Endodermal cell (in vitro differentiated cells): Measurements from ENCODE around the gene KDM6A. TPM values are rescaled to one million over a fixed set of nuclear protein-coding genes. Genes with fewer than 3 reads are reported as not detected.
A peak's percentile ranks its signal among the peaks of the same experiment; 100 is the strongest.
"Not testable (repeated sequence)": the region's sequence is repeated elsewhere in the genome, so short reads cannot be mapped to it uniquely, and the experiment has no call there.

ENCODE experiments used
- DNase-seq: peaks from one replicate; pipeline ENCODE4 v3.0.0-alpha.2; 2017
- H3K27ac ChIP-seq: 2 replicates; pipeline ENCODE4 v1.5.1; 2013; ENCODE audit warnings: mild to moderate bottlenecking, low read depth, low read length, moderate library complexity
- H3K27me3 ChIP-seq: 2 replicates; pipeline ENCODE4 v1.6.1; 2013; ENCODE audit warnings: mild to moderate bottlenecking, low read length, moderate library complexity; ENCODE audit not compliant: insufficient read depth, control insufficient read depth, poor library complexity, severe bottlenecking
- H3K36me3 ChIP-seq: 2 replicates; pipeline ENCODE4 v1.7.0; 2013; ENCODE audit warnings: mild to moderate bottlenecking, low read length, moderate library complexity; ENCODE audit not compliant: control insufficient read depth, insufficient read depth
- H3K4me1 ChIP-seq: one replicate; pipeline ENCODE4 v1.7.0; 2013; ENCODE audit warnings: low read length; ENCODE audit not compliant: control insufficient read depth, insufficient read depth
- H3K4me3 ChIP-seq: 2 replicates; pipeline ENCODE4 v1.5.1; 2013; ENCODE audit warnings: mild to moderate bottlenecking, low read length, moderate library complexity
- H3K9ac ChIP-seq: 2 replicates; pipeline ENCODE4 v1.6.1; 2013; ENCODE audit warnings: mild to moderate bottlenecking, low read length, moderate library complexity; ENCODE audit not compliant: poor library complexity, severe bottlenecking; ENCODE audit errors: extremely low read depth
- H3K9me3 ChIP-seq: 2 replicates; pipeline ENCODE4 v1.6.1; 2013; ENCODE audit warnings: mild to moderate bottlenecking, low read length, moderate library complexity; ENCODE audit not compliant: control insufficient read depth
- H3K27ac Mint-ChIP-seq: 2 replicates; pipeline ENCODE4 v1.8.0; 2020; ENCODE audit warnings: mixed read lengths
- H3K27me3 Mint-ChIP-seq: 2 replicates; pipeline ENCODE4 v1.8.0; 2021; ENCODE audit warnings: mild to moderate bottlenecking, mixed read lengths; ENCODE audit not compliant: insufficient read depth
- H3K36me3 Mint-ChIP-seq: 2 replicates; pipeline ENCODE4 v1.8.0; 2020; ENCODE audit warnings: low read depth, mixed read lengths
- H3K4me1 Mint-ChIP-seq: 2 replicates; pipeline ENCODE4 v1.8.0; 2020; ENCODE audit warnings: mixed read lengths
- H3K4me3 Mint-ChIP-seq: 2 replicates; pipeline ENCODE4 v1.8.0; 2020; ENCODE audit warnings: mild to moderate bottlenecking, moderate library complexity, mixed read lengths
- H3K9me3 Mint-ChIP-seq: 2 replicates; pipeline ENCODE4 v1.8.0; 2020; ENCODE audit warnings: mild to moderate bottlenecking, mixed read lengths
- WGBS, 2 experiments: methylation state at CpG; one replicate each; pipeline versions ENCODE4 v1.1.5 to v1.1.7; 2013; ENCODE audit warnings: missing lambda C conversion rate in 2 of 2, mixed read lengths in 1 of 2; ENCODE audit not compliant: insufficient coverage in 1 of 2, insufficient read length in 1 of 2; 5-methylcytosine and 5-hydroxymethylcytosine counted together
- total RNA-seq, 2 donors: library from RNA; stranded (reverse); fragmentation: NEBNext Ultra II Directional in 1 of 2; extraction: Animal tissue kit (Norgen Biotek cat#: 25700) in 1 of 2; gene quantifications; 2 replicates in 1 of 2; 3 replicates in 1 of 2; pipeline ENCODE4 v1.2.1, GENCODE V29; 2021
- TF ChIP-seq, protein P1 (sequence below): fragments of 200-600 bp; sonication (generic); conservative IDR thresholded peaks from 2 replicates; pipeline ENCODE4 v1.5.0; 2021; ENCODE audit warnings: antibody characterized with exemption, mild to moderate bottlenecking

The KDM6A gene
- total RNA-seq, 2 donors from 2014 or later, result 62.1 to 64.6 TPM

DNA sequence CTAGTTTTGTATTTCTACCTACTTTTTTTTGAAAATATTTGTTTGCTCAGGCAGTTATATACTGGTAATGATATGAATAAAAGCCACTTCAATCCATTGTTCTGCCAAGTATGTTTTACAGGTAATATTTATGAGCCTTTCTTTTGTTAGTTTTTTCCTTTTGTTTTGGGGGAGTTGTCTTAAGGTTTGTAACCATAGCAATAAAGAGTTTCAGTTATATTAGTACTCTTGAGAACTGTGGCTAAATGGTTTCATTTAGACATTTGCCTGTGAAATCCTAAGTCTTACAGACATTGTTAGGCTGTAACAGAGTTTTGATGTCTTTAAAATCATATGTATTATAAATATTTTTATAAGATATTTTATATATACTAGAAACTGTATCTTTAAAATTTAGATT is 177.6 kb downstream of the KDM6A start:
- Histone ChIP-seq H3K9me3 (no peaks in the 10 kb centered on the region), H3K4me3 (no peak overlapping the region), H3K27ac (no peak overlapping the region), H3K27me3 (no peaks in the 10 kb centered on the region), H3K36me3 (peaks cover 63% of the 10 kb centered on the region), H3K9ac (no peak overlapping the region), H3K4me1 (no peaks in the 10 kb centered on the region)
- TF ChIP-seq, protein P1, sequence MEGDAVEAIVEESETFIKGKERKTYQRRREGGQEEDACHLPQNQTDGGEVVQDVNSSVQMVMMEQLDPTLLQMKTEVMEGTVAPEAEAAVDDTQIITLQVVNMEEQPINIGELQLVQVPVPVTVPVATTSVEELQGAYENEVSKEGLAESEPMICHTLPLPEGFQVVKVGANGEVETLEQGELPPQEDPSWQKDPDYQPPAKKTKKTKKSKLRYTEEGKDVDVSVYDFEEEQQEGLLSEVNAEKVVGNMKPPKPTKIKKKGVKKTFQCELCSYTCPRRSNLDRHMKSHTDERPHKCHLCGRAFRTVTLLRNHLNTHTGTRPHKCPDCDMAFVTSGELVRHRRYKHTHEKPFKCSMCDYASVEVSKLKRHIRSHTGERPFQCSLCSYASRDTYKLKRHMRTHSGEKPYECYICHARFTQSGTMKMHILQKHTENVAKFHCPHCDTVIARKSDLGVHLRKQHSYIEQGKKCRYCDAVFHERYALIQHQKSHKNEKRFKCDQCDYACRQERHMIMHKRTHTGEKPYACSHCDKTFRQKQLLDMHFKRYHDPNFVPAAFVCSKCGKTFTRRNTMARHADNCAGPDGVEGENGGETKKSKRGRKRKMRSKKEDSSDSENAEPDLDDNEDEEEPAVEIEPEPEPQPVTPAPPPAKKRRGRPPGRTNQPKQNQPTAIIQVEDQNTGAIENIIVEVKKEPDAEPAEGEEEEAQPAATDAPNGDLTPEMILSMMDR, result no peak
- Mint-ChIP-seq H3K36me3 (peaks cover 26% of the 10 kb centered on the region), H3K27me3 (no peaks in the 10 kb centered on the region), H3K27ac (no peak overlapping the region), H3K4me1 (no peaks in the 10 kb centered on the region), H3K9me3 (peaks cover 33% of the 10 kb centered on the region), H3K4me3 (no peak overlapping the region)
- DNase-seq, result no peak

- H3K36me3 Mint-ChIP-seq, result peaks cover 19% of the 10 kb centered on the region
- H3K4me1 Mint-ChIP-seq, result peaks cover 3% of the 10 kb centered on the region
- H3K4me1 ChIP-seq, result no peaks in the 10 kb centered on the region
- H3K27ac ChIP-seq, result no peak overlapping the region
- no peaks in the 10 kb centered on the region for H3K27me3 ChIP-seq
- no peak overlapping the region for H3K4me3 ChIP-seq
- peak overlapping the region; percentile 56 for H3K27ac Mint-ChIP-seq
- no peak overlapping the region for H3K9ac ChIP-seq
- DNase-seq, result no peak
- H3K9me3 Mint-ChIP-seq, result peaks cover 30% of the 10 kb centered on the region
- TF ChIP-seq, protein P1, result no peak
- H3K36me3 ChIP-seq, result peaks cover 73% of the 10 kb centered on the region
- H3K9me3 ChIP-seq, result no peaks in the 10 kb centered on the region
- H3K4me3 Mint-ChIP-seq, result no peak overlapping the region
- no peaks in the 10 kb centered on the region for H3K27me3 Mint-ChIP-seq
- WGBS, 2 experiments, result 98% methylated on average over 2 of the region's 2 CpGs; no CpG with 5 or more reads in 1 of the 2 experiments
Measured at GRCh38 chrX:45056428-45057145, 183.6 kb downstream of the KDM6A start.

GRCh38 chrX:45059906-45060305 is 186.9 kb downstream of the KDM6A start:
- H3K4me1 ChIP-seq, H3K27me3 Mint-ChIP-seq, H3K27ac Mint-ChIP-seq, H3K4me1 Mint-ChIP-seq, H3K4me3 Mint-ChIP-seq, H3K4me3 ChIP-seq, H3K27me3 ChIP-seq, DNase-seq, H3K9ac ChIP-seq, H3K27ac ChIP-seq, H3K9me3 ChIP-seq: not testable (repeated sequence)
- H3K9me3 Mint-ChIP-seq, result peaks cover 26% of the 10 kb centered on the region
- H3K36me3 ChIP-seq, result peaks cover 76% of the 10 kb centered on the region
- 100% methylated on average over 2 of the region's 2 CpGs; no CpG with 5 or more reads in 1 of the 2 experiments for WGBS, 2 experiments
- H3K36me3 Mint-ChIP-seq, result peaks cover 25% of the 10 kb centered on the region
